NT2/D1 (cell line): ENCODE results near the gene PTPRG.

Experiments
- DNase-seq: peaks from one replicate; pipeline ENCODE4 v3.0.0-alpha.2; 2011; ENCODE audit warnings: low read depth, low spot score
- H3K27me3 ChIP-seq: 2 replicates; pipeline ENCODE4 v1.6.0; 2011; ENCODE audit warnings: mild to moderate bottlenecking; ENCODE audit not compliant: insufficient read length, insufficient read depth
- H3K36me3 ChIP-seq: 2 replicates; pipeline ENCODE4 v1.6.1; 2011; ENCODE audit warnings: mild to moderate bottlenecking, low read length, mixed read lengths; ENCODE audit not compliant: insufficient read depth, insufficient read length
- H3K4me1 ChIP-seq: 2 replicates; pipeline ENCODE4 v1.5.1; 2011; ENCODE audit not compliant: insufficient read depth, insufficient read length
- H3K4me3 ChIP-seq: 2 replicates; pipeline ENCODE4 v1.5.1; 2011; ENCODE audit warnings: low read depth; ENCODE audit not compliant: insufficient read length
- H3K9ac ChIP-seq: 2 replicates; pipeline ENCODE4 v1.6.0; 2011; ENCODE audit warnings: low read depth; ENCODE audit not compliant: insufficient read length
- H3K9me3 ChIP-seq: 2 replicates; pipeline ENCODE4 v1.5.1; 2011; ENCODE audit warnings: mild to moderate bottlenecking, low read length; ENCODE audit not compliant: insufficient read depth
- SUZ12 ChIP-seq: IDR thresholded peaks from 2 replicates; pipeline ENCODE4 v1.6.1; 2011; ENCODE audit not compliant: insufficient read length, insufficient read depth; ENCODE audit errors: extremely low read depth
- YY1 ChIP-seq: IDR thresholded peaks from 2 replicates; pipeline ENCODE4 v1.6.1; 2011; ENCODE audit not compliant: insufficient read length, insufficient read depth
- ZNF274 ChIP-seq: IDR thresholded peaks from 2 replicates; pipeline ENCODE4 v1.6.1; 2011; ENCODE audit warnings: mild to moderate bottlenecking, low read depth, low read length

The PTPRG gene

DNA sequence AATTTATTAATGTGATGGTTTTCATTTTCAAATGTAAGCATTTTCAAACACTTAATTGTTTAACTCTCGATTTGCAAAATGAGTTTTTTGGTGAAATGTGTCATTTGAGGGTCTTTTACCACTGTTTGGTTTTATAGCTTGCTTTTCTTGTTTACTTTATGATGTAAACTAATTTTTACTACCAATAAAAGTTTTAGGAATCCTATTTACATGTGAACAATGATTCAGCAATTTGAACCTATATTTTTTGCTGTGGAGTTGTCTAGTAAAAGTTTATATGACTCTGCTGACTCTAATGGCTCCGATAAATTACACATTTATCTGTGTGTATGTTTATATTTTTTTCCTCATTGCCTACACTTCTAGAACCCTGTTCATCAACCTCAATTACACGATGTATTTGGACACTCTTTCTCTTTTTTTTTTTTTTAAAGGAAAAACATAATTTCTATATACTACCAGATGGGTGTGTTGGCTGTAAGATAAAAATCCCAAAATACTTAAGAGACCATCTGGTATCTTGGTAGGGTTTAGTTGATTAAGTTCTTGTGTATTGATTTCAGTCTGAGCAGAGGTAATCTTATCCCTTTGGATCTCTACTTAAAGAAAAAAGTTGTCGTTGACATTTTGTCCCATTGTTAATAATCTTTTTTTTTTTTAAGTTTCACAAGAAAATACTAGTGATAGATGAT is 89.5 kb downstream of the PTPRG start:
- DNase-seq: no peak
- Histone ChIP-seq H3K36me3 (no peaks in the 10 kb centered on the region), H3K4me1 (no peaks in the 10 kb centered on the region), H3K27me3 (no peaks in the 10 kb centered on the region), H3K4me3 (no peak overlapping the region), H3K9me3 (no peaks in the 10 kb centered on the region), H3K9ac (no peak overlapping the region)
- no peak for TF ChIP-seq SUZ12
- TF ChIP-seq YY1: no peak
- TF ChIP-seq ZNF274: no peak

- DNase-seq: no peak
- no peaks in the 10 kb centered on the region for H3K4me1 ChIP-seq
- no peak for TF ChIP-seq YY1
- no peak for TF ChIP-seq SUZ12
- no peak for TF ChIP-seq ZNF274
- no peak overlapping the region for H3K4me3 ChIP-seq
- H3K36me3 ChIP-seq: no peaks in the 10 kb centered on the region
- no peak overlapping the region for H3K9ac ChIP-seq
- H3K9me3 ChIP-seq: no peaks in the 10 kb centered on the region
- H3K27me3 ChIP-seq: no peaks in the 10 kb centered on the region
Measured at GRCh38 chr3:61657689-61658088, 96.3 kb downstream of the PTPRG start.

- Histone ChIP-seq H3K4me3 (no peak overlapping the region), H3K9ac (no peak overlapping the region), H3K4me1 (peaks cover 4% of the 10 kb centered on the region), H3K27me3 (no peaks in the 10 kb centered on the region), H3K9me3 (no peaks in the 10 kb centered on the region), H3K36me3 (no peaks in the 10 kb centered on the region)
- TF ChIP-seq YY1 (no peak), SUZ12 (no peak), ZNF274 (no peak)
- DNase-seq: no peak
Measured at GRCh38 chr3:61662861-61663260, 101.5 kb downstream of the PTPRG start.

DNA sequence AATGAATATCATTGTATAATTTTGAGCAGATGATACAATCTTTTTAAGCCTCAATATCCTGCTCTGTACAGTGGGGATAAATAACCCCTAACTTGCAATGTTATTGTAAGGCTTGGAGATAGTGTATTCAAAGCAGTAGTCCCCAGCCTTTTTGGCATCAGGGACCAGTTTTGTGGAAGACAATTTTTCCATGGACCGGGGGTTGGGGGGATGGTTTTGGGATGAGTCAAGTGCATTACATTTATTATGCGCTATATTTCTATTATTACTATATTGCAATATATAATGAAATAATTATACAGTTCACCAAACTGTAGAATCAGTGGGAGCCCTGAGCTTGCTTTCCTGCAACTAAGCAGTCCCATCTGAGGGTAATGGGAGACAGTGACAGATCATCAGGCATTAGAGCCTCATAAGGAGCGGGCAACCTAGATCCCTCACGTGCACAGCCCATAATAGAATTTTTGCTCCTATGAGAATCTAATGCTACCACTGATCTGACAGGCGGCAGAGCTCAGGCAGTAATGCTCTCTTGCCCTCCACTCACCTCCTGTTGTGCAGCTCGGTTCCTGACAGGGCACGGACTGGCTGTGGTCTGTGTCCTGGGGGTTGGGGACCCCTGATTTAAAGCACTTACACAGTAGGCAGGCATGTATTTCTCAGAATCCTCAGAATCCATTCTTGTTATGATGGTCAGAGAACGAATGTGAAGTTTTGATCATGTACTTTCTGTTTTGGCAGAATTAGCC is 102.2 kb downstream of the PTPRG start:
- Histone ChIP-seq H3K4me1 (peaks cover 4% of the 10 kb centered on the region), H3K36me3 (no peaks in the 10 kb centered on the region), H3K4me3 (no peak overlapping the region), H3K9me3 (no peaks in the 10 kb centered on the region), H3K9ac (no peak overlapping the region), H3K27me3 (no peaks in the 10 kb centered on the region)
- DNase-seq: no peak
- TF ChIP-seq ZNF274 (no peak), SUZ12 (no peak), YY1 (no peak)

GRCh38 chr3:61664105-61664482 is 102.7 kb downstream of the PTPRG start:
- TF ChIP-seq SUZ12 (no peak), YY1 (no peak), ZNF274 (no peak)
- no peaks in the 10 kb centered on the region for H3K27me3 ChIP-seq
- H3K9me3 ChIP-seq: no peaks in the 10 kb centered on the region
- no peak overlapping the region for H3K4me3 ChIP-seq
- H3K36me3 ChIP-seq: no peaks in the 10 kb centered on the region
- DNase-seq: peak; percentile 55
- H3K4me1 ChIP-seq: peaks cover 4% of the 10 kb centered on the region
- no peak overlapping the region for H3K9ac ChIP-seq

GRCh38 chr3:61665121-61665520 is 103.8 kb downstream of the PTPRG start:
- Histone ChIP-seq H3K36me3 (no peaks in the 10 kb centered on the region), H3K9ac (no peak overlapping the region), H3K4me3 (no peak overlapping the region), H3K27me3 (no peaks in the 10 kb centered on the region), H3K4me1 (peaks cover 4% of the 10 kb centered on the region), H3K9me3 (no peaks in the 10 kb centered on the region)
- no peak for DNase-seq
- TF ChIP-seq YY1 (no peak), ZNF274 (no peak), SUZ12 (no peak)

DNA sequence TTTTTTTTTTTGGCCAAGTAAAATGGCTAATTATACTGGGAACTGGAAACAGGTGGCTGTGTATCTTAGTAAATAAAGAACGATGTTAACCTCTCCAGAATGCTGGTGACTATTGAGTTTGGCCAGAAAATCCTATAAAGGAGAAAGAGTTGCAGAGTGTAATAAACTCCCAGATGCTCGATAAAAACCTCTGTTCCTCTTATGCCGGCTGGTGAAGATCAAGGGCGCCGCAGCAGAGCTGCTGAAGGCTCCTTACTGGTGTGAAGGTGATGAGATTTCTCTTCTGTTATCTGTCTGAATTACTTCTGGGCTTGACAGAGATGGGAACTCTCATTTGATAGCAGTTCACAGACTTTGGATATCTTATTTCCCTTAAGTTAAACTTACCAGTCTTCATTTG is 104.6 kb downstream of the PTPRG start:
- Histone ChIP-seq H3K4me1 (peaks cover 4% of the 10 kb centered on the region), H3K9me3 (peaks cover 7% of the 10 kb centered on the region; the same call in 1 of the 2 replicates), H3K36me3 (no peaks in the 10 kb centered on the region), H3K9ac (no peak overlapping the region), H3K27me3 (no peaks in the 10 kb centered on the region), H3K4me3 (no peak overlapping the region)
- DNase-seq: no peak
- no peak for TF ChIP-seq YY1
- no peak for TF ChIP-seq SUZ12
- no peak for TF ChIP-seq ZNF274
